Stromal cell of bone marrow (primary cell): ENCODE measurements around the gene RNF11.

Source experiments
- DNase-seq: peaks from one replicate; pipeline ENCODE4 v3.0.0-alpha.2; 2012; ENCODE audit warnings: low read depth

RNF11 gene

DNA sequence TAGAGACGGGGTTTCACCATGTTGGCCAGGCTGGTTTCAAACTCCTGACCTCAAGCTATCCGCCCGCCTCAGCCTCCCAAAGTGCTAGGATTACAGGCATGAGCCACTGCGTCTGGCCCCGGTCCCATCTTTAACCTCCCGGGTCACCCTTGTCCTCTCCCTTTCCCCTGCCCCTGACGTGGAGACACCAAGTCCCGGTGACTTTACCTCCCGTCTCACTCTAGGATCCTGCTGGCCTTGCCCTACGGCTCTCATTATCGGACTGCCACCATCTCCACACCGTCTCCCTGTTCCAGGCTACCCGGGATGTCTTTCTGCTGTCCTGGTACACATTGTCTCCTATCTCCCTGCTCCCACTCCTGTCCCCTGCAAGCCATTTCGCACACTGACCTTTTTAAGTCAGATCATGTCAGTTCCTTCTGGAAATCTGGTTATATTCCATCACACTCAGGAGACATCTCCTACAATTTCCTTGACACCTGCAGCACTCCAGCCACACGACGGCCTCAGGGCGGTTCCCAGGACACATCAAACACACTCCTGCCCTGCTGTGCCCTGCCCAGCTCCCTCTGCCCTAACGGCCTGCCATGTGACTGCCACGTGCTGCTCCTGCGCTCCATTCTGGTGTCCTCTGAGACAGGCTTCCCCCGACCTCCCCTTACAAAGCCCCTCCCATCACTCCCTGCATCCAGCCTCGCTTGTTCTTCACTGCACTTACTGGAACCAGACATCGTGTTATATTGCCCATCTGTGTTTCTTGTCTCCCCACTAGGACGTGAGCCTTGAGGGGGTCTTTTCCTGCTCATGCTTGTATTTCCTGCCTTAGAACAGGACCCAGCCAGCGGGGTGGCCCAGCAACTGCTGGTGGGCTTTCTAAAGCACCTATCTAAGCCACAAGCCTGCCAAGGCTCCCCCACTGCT, 61.6 kb downstream of the RNF11 start:
- no peak for DNase-seq

DNA sequence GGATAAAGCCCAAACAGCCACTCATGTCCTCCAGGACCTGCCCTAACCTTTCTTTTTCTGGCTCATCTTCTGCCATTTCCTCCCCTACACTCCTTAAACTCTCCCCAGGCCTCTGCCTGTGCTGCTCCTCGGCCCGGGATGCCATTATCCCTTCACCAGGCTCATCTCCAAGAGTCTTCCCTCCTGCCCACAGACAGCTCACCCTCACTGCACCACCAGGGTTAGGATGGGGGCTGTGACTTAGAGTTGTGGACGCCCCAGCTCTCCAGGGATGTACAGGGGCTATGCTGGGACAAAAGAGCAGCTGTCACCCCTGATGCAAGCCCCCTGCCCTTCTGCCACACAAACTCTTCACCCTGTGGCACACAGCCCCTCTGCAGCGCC, 62.2 kb downstream of the RNF11 start:
- DNase-seq, result no peak

DNA sequence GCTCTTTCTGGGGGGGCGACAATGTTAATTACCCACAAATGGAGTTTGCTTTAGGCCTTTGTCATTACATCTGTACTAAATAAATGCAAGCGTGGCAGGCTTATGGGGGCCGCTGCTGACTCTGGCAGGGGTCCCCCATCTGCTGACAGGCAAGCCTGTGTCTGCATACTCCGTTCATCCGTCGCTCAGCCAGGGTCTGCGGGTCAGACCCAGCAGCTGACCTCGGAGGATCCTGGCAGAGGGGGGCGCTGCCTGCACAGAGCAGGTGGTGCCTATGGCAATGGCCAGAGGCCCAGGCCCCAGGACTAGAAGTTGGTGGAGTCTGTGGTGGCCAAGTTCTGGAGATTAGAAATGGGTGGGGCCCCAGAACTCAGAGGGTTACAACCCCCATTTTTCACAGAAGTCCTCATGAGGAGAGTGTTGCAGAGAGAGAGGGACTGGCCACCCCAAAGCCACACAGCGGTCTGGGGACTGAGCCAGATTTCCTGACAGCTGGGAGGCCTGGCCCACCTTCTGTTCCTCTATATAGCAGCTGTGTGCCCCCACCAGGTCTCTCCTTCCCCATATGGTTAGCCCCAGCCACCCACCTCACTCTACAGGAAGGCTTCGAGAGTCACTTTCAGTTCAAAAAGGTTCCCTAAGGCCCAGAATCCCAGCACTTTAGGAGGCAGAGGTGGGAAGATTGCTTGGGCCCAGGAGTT, 63.3 kb downstream of the RNF11 start:
- DNase-seq, result no peak

DNA sequence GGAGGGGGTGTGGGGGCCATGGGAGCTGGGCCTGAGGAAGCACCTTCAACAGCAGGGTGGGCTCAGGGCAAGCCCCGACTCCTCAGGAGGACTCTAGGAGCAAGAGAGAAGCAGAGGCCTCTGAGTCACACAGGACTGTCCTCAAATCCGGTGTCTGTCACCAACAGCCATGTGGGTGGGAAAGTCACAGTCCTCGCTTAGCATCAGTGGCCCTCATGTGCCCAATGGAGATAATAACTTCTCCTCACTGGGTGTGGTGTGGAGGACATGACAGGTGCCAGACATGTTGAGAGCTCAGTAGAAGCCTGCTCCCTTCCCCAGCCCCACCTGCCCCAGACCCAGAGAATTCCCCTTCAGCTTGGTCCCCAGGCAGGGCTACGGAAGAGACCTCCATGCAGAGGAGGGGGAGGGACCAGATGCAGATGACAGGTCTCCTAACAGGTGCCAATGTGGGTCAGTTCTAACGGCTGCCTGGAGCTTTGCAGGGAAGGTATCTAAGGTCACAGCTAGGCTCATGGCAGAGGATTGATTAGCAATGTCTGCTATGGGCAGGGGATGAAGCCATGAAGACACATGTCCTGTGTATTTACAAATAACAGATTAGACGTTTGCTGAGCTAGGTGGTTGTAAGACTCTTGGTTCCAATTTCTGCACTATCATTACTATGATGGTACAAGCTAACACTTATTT, 64.1 kb downstream of the RNF11 start:
- DNase-seq, result no peak

DNA sequence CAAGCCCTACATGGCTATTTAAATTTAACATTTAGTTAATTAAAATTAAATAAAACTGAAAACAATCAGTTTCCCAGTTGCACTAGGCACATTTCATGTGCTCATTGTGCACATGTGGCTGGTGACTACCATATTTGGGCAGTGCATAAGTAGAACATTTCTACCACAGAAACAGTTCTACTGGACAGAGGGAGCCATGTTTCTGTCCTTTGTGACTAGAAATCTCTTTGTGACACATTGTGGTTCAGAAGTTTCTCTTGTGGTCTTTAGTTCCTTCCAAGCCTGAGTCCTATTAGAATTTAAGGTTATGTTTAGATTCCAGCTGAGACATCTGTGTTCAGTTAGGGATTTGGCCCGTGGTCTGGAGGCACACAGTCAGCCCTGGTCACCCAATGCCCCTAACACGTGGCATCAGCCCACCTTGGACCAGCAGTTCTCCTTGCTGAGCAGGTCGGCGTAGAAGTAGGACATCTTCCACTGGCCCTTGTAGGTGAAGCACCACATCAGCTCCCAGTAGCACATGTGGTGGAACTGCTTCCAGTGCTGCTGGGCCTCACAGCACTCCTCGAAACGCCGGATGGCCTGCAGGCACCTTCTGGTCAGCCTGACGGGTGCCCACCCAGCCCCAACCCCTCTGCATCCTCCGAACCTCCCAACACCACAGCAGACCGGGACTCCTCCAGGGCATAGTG, 65.2 kb downstream of the RNF11 start:
- DNase-seq, result no peak

DNA sequence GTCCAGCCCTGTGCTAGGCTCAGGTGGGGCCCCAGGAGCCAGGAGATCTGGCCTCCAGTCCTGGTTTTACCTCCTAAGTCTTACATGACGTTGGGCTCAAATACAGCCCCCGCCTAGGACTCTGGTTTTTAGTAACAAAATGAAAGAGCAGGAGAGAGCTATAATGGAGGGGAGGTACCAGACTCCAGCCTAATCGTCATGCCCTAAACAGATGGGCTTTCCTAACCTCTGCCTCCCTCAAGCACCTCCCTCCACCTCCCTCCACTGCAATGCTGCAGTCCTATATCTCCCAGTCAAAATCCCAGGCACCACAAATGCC, 65.7 kb downstream of the RNF11 start:
- DNase-seq, result no peak

DNA sequence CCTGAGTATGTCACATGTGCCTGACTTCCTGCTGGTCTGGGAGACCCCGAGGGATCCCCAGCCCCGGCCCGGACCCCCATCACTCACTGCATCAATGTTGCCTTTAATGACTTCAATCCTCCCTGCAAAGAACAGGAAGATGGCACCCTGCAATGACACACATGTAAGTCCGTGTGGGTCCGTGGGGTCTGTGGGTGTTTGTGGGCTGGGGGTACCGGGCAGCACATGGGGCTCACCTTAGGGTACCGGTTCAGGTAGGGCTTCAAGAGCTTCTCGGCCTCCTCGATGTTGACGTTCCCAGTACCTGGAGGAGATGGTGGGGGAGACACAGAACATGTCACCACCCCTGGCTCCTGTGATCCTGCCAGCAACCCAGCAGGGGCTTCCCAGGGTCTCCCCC, 66.2 kb downstream of the RNF11 start:
- no peak for DNase-seq

DNA sequence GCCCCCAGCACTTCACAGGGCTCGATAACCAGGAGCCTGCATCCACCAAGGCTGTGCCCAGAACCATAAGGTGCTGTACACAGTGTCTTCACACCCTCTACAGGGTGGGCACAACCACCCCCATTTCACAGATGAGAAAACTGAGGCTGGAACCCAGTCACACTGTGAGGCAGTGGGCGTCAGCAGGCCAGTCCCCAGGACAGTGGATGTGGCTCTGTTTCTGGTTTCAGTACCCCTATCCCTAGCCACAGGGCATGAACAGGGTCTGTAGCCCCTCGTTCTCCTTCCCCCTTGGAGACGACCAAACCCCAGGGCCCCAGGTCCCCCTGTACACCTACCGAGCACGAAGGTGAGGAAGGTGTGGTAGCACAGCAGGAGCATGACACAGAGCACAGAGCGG, 66.7 kb downstream of the RNF11 start:
- no peak for DNase-seq

DNA sequence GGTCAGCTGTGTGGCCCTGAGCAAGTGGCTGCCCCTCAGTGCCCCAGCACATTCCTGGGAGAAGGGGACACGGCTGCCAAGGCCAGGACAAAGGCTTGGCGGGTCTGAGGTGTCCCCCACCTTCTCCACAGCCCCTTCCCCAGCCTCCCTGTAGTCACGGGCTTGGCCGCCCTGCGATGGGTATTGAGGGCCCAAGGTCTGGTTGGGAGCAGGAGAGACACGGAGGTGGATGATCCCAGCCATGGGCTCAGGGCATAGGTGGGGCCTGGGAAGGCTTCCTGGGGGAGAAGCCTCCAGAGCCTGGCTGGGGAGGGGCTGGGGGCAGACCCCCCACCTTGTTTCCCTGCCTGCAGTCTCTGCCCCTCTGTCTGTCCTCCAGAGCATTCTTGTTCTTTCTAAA, 67.2 kb downstream of the RNF11 start:
- DNase-seq, result no peak

DNA sequence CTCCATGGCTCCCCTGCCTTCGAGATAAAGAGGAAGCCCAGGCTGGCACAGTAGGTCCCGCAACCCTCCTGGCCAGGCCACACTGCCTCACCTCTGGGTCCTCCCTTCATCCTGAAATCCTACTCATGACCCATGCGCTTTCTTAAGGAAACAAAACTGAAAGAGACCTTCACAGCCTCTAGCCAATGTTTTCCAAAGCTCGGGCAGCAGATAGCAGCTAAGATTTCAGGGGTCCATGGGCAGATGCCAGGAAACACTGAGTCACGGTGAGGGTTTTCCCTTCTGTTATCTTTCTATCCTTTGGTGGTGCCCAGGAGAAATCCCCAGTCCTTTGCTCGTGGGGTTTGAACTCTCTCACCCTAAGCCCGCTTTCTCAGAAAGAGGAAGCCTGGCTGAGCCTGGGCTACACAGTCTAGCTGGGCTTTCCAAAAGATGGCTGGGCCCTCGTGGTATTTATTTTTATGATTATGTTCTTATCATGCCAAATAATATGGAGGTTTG, 67.7 kb downstream of the RNF11 start:
- DNase-seq, result no peak

DNA sequence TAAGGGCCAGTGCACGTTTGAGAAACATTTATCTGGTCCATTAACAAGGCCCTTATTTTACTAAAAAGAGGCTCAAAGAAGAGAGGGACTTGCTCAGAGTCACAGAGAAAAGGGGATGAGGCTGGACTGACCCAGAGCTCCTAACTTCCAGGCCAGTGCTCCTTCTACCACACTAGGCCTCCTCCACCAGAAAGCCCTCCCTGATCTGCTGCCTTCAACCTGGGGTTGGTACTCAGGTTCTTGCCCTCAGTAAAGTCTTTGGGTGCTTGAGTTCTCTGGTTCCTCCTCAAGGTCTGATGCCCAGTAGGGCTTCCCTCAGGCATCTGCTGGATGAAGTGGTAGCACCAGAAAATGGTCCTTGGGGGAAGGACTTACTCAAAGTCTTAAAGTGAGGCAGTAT, 68.3 kb downstream of the RNF11 start:
- DNase-seq, result no peak

DNA sequence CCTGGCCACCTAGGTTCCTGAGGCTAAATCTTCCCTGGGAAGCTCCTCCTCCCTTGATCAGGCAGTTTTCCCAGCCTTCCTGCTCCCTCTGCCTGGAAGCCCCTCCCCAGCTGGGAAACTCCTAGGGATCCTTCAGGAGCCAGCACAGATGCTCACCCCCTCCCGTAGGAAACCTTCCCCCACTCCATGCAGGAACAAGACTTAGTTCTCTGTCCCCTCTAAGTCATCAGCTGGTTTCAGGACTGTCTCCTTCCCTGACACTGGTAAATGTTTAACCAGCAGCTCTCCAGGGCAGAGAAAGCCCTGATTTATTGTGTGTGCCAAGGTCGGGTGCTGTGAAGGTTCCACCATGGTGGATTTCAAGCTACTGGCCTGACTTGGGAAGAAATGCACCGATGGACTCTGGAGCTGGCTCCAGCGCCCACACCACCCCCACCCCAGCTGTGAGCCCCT, 69.3 kb downstream of the RNF11 start:
- no peak for DNase-seq

DNA sequence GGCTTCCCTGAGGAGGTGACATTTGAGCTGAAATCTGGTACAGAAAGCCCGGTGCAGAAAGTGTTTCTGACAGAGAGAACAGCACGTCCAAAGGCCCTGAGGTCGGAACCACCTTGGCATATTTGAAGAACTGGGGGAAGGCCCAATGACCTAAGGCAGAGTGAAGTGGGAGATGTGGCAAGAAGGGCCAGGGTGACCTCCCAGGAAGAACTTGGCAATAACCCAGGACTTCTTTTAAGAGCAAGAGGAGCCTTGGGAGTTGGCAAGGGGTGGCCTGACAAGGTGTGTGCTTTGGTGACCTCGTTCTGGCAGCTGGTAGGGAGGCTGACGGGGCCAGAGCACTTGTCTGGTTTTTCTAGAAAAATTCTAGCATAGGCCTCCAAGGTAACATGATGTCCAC, 70.9 kb downstream of the RNF11 start:
- DNase-seq, result no peak

DNA sequence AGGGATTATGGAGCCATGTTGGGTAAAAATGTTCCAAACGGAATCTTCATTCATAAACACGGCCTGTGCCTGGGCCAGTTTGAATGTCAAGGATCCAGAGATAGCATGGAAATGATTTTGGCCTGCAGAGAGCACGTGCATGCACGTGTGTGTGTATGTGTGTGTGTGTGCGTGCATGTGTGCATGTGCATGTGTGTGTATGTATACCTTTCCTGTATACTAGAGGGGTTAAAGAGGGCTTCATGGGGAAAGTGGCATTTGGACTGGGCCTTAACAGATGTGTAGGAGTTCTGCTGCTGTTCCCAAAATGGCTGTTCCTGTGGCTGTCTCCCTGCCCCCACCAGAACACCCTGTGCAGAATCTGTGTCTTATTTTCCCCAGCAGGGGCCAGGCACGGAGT, 72.6 kb downstream of the RNF11 start:
- no peak for DNase-seq

DNA sequence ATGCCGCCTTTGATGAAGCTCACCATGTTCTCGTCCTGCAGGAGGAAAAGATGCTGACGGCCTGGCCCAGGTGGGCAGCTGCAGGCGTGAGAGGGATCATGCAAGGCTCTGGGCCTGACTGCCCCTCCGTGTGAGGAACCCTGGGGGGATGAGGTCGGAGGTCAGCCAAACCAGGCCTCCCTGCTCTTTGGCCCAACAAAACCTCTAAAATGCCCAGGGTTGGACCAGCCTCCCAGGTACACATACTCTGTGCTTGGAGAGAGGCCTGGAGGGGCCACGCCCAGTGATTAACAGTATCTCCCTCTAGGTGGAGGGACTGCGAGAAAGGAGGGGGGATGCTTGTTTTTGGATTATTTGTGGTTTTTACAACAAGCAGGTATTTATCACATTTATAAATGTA, 73.2 kb downstream of the RNF11 start:
- no peak for DNase-seq

DNA sequence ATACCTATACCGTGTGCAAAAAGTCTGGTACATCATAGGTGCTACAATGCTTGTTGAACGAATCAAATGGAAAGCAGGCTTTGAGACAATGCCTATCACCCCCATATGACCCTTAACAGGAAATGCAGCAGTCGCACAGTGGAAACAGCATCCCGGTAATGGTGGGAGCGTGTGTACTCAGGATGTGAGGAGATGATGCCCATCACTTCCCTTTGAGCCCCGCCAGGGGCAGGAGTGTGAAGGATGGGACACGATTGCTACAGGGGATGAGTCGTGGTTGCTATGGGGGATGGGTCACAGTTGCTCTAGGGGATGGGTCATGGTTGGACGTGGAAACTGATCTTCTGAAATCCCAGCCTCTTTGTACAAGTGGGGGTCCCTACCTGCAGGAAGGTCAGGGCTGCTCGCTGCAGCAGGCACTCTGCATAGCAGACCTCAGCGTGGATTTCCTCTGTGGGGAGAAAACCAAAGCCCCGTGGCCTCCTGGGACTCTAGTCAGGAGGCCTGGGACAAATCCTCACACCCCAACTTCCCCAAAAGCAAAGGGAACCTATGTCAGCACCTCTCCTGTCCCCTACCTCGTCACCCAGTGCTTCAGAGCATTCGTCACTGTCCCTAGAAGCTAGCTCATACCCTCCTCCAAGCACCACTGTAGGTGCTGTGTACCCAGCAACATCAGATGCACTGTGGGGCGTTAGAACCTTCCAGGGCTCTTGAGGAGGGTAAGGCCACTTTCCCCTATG, 75.0 kb downstream of the RNF11 start:
- no peak for DNase-seq

DNA sequence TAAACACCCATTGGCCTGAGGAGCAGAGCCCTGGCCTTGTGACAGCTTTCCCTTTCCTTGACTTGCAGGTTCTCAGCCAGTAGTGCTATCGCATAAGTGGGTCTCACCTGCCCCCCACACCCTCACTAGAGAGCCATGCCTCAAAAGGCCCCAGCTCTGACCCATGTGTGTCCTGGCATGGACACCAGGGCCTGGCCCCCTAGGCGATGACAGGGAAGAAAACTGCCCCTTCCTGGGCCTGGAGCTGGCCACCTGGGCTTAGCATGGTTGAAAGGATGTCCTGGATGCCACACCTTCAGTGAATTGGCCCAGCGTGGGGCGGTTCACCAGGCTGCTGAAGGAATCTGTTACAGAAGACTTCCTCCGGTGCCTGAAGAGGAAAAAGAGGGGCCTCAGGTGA, 75.8 kb downstream of the RNF11 start:
- no peak for DNase-seq

DNA sequence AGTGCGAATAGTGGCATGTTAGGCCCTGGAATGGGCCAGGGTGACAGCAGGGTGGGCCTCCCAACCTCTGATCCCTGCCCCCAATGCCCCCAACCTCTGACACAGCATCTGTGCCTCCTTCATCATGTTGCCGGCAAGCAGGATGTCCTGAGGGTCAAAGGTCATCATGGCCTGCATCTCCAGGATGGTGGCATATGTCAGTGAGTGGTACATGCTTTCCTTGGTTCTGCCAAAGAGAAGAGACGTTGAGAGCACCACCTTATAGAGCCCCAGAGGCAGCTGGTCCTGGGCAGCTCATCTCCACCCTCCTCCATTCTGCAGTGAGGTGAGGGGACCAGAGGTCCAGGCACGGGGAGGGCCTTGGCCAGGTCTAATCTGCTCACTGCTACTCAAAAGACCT, 76.6 kb downstream of the RNF11 start:
- DNase-seq, result no peak

DNA sequence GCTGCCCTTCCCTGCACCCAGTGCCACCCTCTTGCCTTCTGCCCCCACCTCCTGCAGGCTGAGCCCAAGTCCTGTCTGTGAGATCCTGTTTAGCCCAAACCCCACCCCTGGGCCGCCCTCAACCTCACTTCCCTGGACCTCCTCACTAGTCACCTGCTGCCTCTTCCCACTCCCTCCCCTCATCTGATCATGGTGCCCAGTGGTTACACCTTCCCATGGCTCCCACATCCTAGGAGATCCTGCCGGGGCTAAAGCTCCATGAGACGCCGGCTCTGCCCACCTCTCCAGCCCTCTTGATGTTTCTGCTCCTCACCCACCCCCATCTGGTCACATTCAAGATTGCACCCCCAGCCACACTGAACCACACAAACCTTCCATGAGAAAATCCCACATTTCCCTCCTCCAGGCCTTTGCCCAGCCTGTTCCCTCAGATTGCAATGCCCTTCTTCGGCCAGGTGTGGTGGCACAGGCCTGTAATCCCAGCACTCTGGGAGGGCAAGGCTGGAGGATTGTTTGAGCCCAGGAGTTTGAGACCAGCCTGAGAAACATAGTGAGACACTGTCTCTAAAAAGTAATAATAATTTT, 77.3 kb downstream of the RNF11 start:
- no peak for DNase-seq

DNA sequence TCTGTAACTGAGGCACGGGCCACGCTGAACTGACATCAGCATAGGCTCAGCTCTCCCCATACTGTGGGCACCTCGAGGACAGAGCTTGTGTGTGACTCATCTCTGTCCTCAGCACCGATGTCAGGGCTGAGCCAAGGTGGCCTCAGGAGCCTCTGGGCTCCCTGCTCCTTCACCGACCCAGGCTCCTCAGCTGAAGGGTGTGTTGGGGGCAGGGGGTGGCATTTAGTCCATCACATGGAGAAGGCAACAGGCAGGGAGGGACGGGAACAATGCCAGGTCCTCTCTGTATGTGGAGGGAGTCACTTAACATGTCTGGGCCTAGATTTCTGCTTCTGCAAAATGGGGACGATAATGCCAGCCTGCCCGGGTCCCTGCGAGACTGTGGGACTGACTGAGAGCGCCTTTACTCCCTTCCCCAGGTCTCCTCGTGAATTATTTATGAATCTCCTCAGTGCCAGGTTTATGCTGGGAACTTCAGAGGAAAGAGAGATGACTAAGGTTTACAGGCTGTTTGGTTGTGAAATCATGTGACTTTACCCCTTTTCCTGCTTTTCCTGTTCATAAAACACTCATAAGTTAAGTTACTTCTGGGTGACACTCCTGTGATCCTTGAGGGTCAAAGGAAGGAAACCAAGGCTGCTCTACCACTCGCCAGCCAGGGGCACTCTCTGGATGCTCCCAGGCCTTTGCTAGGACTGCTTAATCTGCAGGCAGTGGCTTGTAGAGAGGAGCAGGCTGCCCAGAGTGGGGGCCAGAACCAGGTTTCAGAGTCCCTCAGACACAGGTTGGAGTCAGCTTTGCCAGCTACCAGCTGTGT, 78.1 kb downstream of the RNF11 start:
- peak; percentile 68 for DNase-seq
